Astrocyte (in vitro differentiated cells and primary cell): ENCODE measurements around the gene PRKAG3.

Experiments used
- CTCF ChIP-seq: IDR thresholded peaks from 2 replicates; pipeline ENCODE4 v1.5.1; 2011; ENCODE audit warnings: low read depth, mild to moderate bottlenecking, inconsistent platforms, low read length, moderate library complexity; ENCODE audit not compliant: insufficient read depth
- EZH2 ChIP-seq: IDR thresholded peaks from 2 replicates; pipeline ENCODE4 v1.6.1; 2012; ENCODE audit warnings: mild to moderate bottlenecking, low read length, inconsistent platforms; ENCODE audit not compliant: insufficient read depth

- TF ChIP-seq CTCF = no peak
- TF ChIP-seq EZH2 = no peak
Measured at GRCh38 chr2:218831378-218831990, at the start of gene PRKAG3.
